Bone marrow (tissue), 2 donors: ENCODE results near the gene IL7R.
"Not testable (repeated sequence)": the region's sequence is repeated elsewhere in the genome, so short reads cannot be mapped to it uniquely, and the experiment has no call there.

Source experiments
- DNase-seq, 2 donors: peaks; one replicate each; lab custom pipeline; 2025; lab: John Stamatoyannopoulos, UW

IL7R gene

GRCh38 chr5:35876922-35877321 lies 20.2 kb downstream of the IL7R start:
- peak in 1 of 2 donors; percentile 38 for DNase-seq

- no peak for DNase-seq
These were observed 21.0 kb downstream of the IL7R start for GRCh38 chr5:35877655-35878054.

- no peak for DNase-seq
These were observed 21.4 kb downstream of the IL7R start for GRCh38 chr5:35878079-35878478.

- DNase-seq: no peak
These were observed 22.4 kb downstream of the IL7R start for GRCh38 chr5:35879096-35879495.

- no peak for DNase-seq
These were observed 23.0 kb downstream of the IL7R start for GRCh38 chr5:35879649-35880048.

- DNase-seq: no peak
These were observed 23.5 kb downstream of the IL7R start for GRCh38 chr5:35880156-35880555.

- DNase-seq: no peak
These were observed 25.1 kb downstream of the IL7R start for GRCh38 chr5:35881758-35882157.

- peak; percentile 4 to 70 for DNase-seq
These were observed 27.6 kb downstream of the IL7R start for GRCh38 chr5:35884191-35884769.

GRCh38 chr5:35884773-35885172 lies 28.1 kb downstream of the IL7R start:
- no peak for DNase-seq

GRCh38 chr5:35886381-35886780 lies 29.7 kb downstream of the IL7R start:
- DNase-seq: no peak

GRCh38 chr5:35887321-35888100 lies 30.8 kb downstream of the IL7R start:
- DNase-seq: no peak

- no peak for DNase-seq
These were observed 33.6 kb downstream of the IL7R start for GRCh38 chr5:35890021-35891020.

- DNase-seq: not testable (repeated sequence)
These were observed 36.1 kb downstream of the IL7R start for GRCh38 chr5:35892799-35893198.

GRCh38 chr5:35894131-35894530 lies 37.4 kb downstream of the IL7R start:
- no peak for DNase-seq

GRCh38 chr5:35898952-35899660 lies 42.4 kb downstream of the IL7R start:
- no peak for DNase-seq

- no peak for DNase-seq
These were observed 43.1 kb downstream of the IL7R start for GRCh38 chr5:35899800-35900199.

GRCh38 chr5:35900972-35901695 lies 44.4 kb downstream of the IL7R start:
- no peak for DNase-seq

- DNase-seq: peak in 1 of 2 donors; percentile 54
These were observed 45.5 kb downstream of the IL7R start for GRCh38 chr5:35902046-35902672.

- DNase-seq: no peak
These were observed 47.0 kb downstream of the IL7R start for GRCh38 chr5:35903631-35904203.

- DNase-seq: no peak
These were observed 47.9 kb downstream of the IL7R start for GRCh38 chr5:35904443-35905132.
